Measurements from ENCODE around the gene BCAS3. TPM values are rescaled to one million over a fixed set of nuclear protein-coding genes. Genes with fewer than 3 reads are reported as not detected.

The BCAS3 gene
- total RNA-seq, 2 experiments from 2014 or later: 13.4 to 14.5 TPM

- Histone ChIP-seq H3K27ac (ENCODE audit: low read depth, low read length, poor library complexity, severe bottlenecking) (no peak overlapping the region), H4K20me1 (ENCODE audit: insufficient read depth, low read length) (no peaks in the 10 kb centered on the region), H3K79me2 (ENCODE audit: insufficient read depth, low read depth, low read length) (no peaks in the 10 kb centered on the region), H3K4me2 (ENCODE audit: low read length) (no peak overlapping the region), H3K36me3 (ENCODE audit: insufficient read depth, low read length) (no peaks in the 10 kb centered on the region), H3K9me2 (ENCODE audit: insufficient read depth, low read length) (no peaks in the 10 kb centered on the region), H3K4me3 (ENCODE audit: low read depth, low read length, poor library complexity, severe bottlenecking) (no peak overlapping the region), H3K4me1 (ENCODE audit: insufficient read depth, low read length, poor library complexity, severe bottlenecking) (no peaks in the 10 kb centered on the region), H3K9me3 (ENCODE audit: low read length) (no peaks in the 10 kb centered on the region; the same call in 1 of the 2 replicates), H2AFZ (ENCODE audit: low read length) (no peak overlapping the region)
- BruUV-seq (replicated peaks): no TSS peak
- ChIA-PET POLR2A (no interaction called here), CTCF (ENCODE audit: unreplicated experiment) (no interaction called here)
- no peak for TF ChIP-seq EZH2phosphoT487 (IDR thresholded peaks at IDR 0.05; ENCODE audit: borderline replicate concordance, low read depth, low read length)
- no peak for TF ChIP-seq CTCF (conservative IDR thresholded peaks at IDR 0.05; ENCODE audit: low read length)
- intact Hi-C loops (cut with micrococcal nuclease; ENCODE audit: unreplicated experiment): no loop called here
- no peak for DNase-seq (ENCODE audit: low spot score)
Measured at GRCh38 chr17:60916043-60916442, 238.4 kb downstream of the BCAS3 start.

- no peak overlapping the region for H2AFZ ChIP-seq (ENCODE audit: low read length)
- no peak overlapping the region for H3K4me3 ChIP-seq (ENCODE audit: low read depth, low read length, poor library complexity, severe bottlenecking)
- no peaks in the 10 kb centered on the region for H3K9me2 ChIP-seq (ENCODE audit: insufficient read depth, low read length)
- H3K79me2 ChIP-seq (ENCODE audit: insufficient read depth, low read depth, low read length): no peaks in the 10 kb centered on the region
- no peak for TF ChIP-seq EZH2phosphoT487 (IDR thresholded peaks at IDR 0.05; ENCODE audit: borderline replicate concordance, low read depth, low read length)
- TF ChIP-seq CTCF (conservative IDR thresholded peaks at IDR 0.05; ENCODE audit: low read length): no peak
- intact Hi-C loops (cut with micrococcal nuclease; ENCODE audit: unreplicated experiment): no loop called here
- H3K4me1 ChIP-seq (ENCODE audit: insufficient read depth, low read length, poor library complexity, severe bottlenecking): no peaks in the 10 kb centered on the region
- no peak for DNase-seq (ENCODE audit: low spot score)
- no peaks in the 10 kb centered on the region; the same call in 1 of the 2 replicates for H3K9me3 ChIP-seq (ENCODE audit: low read length)
- no TSS peak for BruUV-seq (replicated peaks)
- no peaks in the 10 kb centered on the region for H3K36me3 ChIP-seq (ENCODE audit: insufficient read depth, low read length)
- H3K27ac ChIP-seq (ENCODE audit: low read depth, low read length, poor library complexity, severe bottlenecking): no peak overlapping the region
- POLR2A ChIA-PET: no interaction called here
- H4K20me1 ChIP-seq (ENCODE audit: insufficient read depth, low read length): no peaks in the 10 kb centered on the region
- no peak overlapping the region for H3K4me2 ChIP-seq (ENCODE audit: low read length)
- CTCF ChIA-PET (ENCODE audit: unreplicated experiment): no interaction called here
Measured at GRCh38 chr17:60920107-60920506, 242.5 kb downstream of the BCAS3 start.

GRCh38 chr17:60923000-60923399 lies 245.3 kb downstream of the BCAS3 start:
- Histone ChIP-seq H3K36me3 (ENCODE audit: insufficient read depth, low read length) (no peaks in the 10 kb centered on the region), H3K79me2 (ENCODE audit: insufficient read depth, low read depth, low read length) (no peaks in the 10 kb centered on the region), H4K20me1 (ENCODE audit: insufficient read depth, low read length) (no peaks in the 10 kb centered on the region), H3K9me3 (ENCODE audit: low read length) (no peaks in the 10 kb centered on the region), H3K4me1 (ENCODE audit: insufficient read depth, low read length, poor library complexity, severe bottlenecking) (no peaks in the 10 kb centered on the region), H3K4me3 (ENCODE audit: low read depth, low read length, poor library complexity, severe bottlenecking) (no peak overlapping the region), H3K27ac (ENCODE audit: low read depth, low read length, poor library complexity, severe bottlenecking) (no peak overlapping the region), H3K9me2 (ENCODE audit: insufficient read depth, low read length) (no peaks in the 10 kb centered on the region), H2AFZ (ENCODE audit: low read length) (no peak overlapping the region), H3K4me2 (ENCODE audit: low read length) (no peak overlapping the region)
- TF ChIP-seq CTCF (conservative IDR thresholded peaks at IDR 0.05; ENCODE audit: low read length) (no peak), EZH2phosphoT487 (IDR thresholded peaks at IDR 0.05; ENCODE audit: borderline replicate concordance, low read depth, low read length) (no peak)
- BruUV-seq (replicated peaks): no TSS peak
- intact Hi-C loops (cut with micrococcal nuclease; ENCODE audit: unreplicated experiment): no loop called here
- CTCF ChIA-PET (ENCODE audit: unreplicated experiment): no interaction called here
- no peak for DNase-seq (ENCODE audit: low spot score)
- POLR2A ChIA-PET: no interaction called here
